C4-2B (cell line): ENCODE data around the gene KPNA1.
"Not testable (repeated sequence)": the region's sequence is repeated elsewhere in the genome, so short reads cannot be mapped to it uniquely, and the experiment has no call there.

Experiments used
- H3K27ac ChIP-seq: fragments of 450-650 bp; 2 replicates; pipeline ENCODE4 v1.5.1; 2017
- CTCF ChIP-seq: fragments of 450-650 bp; conservative IDR thresholded peaks from 2 replicates; pipeline ENCODE4 v1.5.1; 2017; ENCODE audit warnings: mild to moderate bottlenecking
- ZFX ChIP-seq: fragments of 450-650 bp; IDR thresholded peaks from 2 replicates; pipeline ENCODE4 v1.6.1; 2017

The KPNA1 gene

DNA sequence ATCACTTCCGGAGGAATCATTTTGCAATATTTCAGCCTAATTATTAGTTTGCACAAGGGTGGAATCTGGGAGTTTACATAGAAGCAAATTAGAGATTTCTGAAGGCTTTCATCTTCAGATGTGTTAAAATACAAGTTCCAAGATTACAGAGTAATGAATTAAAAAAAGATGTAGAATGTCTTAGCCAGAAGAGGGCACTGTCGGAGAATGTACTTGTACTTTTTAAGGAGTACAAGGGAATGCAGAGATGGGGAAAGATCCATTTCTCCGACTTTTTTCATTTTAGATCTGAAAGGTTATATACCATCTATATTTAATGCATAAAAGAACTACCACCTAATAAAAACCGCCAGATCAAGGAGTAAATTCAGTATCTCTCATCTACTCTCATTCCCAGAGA lies 55.7 kb downstream of the KPNA1 start:
- no peak overlapping the region for H3K27ac ChIP-seq
- peak; percentile 68 for TF ChIP-seq CTCF
- TF ChIP-seq ZFX, result no peak

GRCh38 chr3:122457706-122458105 lies 57.0 kb downstream of the KPNA1 start:
- no peak overlapping the region for H3K27ac ChIP-seq
- TF ChIP-seq ZFX, result no peak
- TF ChIP-seq CTCF, result no peak

DNA sequence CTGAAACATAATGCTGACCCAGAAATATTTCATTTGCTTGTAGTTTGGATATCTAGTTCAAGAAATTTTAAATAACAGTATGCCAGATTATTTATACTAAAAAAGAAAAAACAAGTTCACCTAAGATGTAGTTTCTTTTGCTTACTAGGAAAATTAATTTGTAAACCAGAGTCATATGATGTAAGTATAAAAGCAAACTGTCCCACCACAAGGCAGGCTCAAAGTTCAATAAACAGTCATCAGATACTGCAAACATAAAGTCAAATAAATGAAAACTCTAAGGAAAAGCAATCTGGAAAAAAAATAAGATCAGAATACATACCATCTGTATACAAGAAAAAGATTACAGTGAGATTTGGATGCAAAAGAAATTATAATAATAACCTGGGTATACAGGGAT lies 58.7 kb downstream of the KPNA1 start:
- no peak for TF ChIP-seq ZFX
- no peak for TF ChIP-seq CTCF
- H3K27ac ChIP-seq, result no peak overlapping the region

GRCh38 chr3:122451371-122451770 lies 63.4 kb downstream of the KPNA1 start:
- no peak for TF ChIP-seq CTCF
- TF ChIP-seq ZFX, result no peak
- H3K27ac ChIP-seq, result no peak overlapping the region

- H3K27ac ChIP-seq, result not testable (repeated sequence)
These were observed 66.5 kb downstream of the KPNA1 start for GRCh38 chr3:122448218-122448617.

DNA sequence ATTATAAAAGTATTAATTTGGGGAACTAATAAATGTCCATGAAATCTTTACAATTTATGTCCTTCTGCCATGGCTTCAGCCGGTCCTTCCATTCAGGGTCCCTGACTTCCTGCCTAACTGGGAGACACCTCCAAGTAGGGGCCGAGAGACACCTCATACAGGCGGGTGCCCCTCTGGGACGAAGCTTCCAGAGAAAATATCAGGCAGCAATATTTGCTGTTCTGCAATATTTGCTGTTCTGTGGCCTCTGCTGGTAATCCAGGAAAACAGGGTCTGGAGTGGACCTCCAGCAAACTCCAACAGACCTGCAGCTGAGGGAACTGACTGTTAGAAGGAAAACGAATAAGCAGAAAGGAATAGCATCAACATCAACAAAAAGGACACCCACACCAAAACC lies 70.2 kb downstream of the KPNA1 start:
- H3K27ac ChIP-seq, result peak overlapping the region; percentile 44

GRCh38 chr3:122443762-122444490 lies 70.8 kb downstream of the KPNA1 start:
- peak overlapping the region; percentile 44 for H3K27ac ChIP-seq

DNA sequence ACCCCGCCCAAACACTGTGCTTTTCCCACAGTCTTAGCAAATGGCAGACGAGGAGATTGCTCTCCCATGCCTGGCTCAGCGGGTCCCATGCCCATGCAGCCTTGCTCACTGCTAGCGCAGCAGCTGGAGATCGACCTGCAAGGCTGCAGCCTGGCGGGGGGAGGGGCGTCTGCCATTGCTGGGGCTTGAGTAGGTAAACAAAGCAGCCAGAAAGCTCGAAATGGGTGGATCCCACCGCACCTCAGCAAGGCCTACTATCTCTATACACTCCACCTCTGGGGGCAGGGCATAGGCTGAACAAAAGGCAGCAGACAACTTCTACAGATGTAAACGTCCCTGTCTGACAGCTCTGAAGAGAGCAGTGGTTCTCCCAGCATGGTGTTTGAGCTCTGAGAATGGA lies 71.6 kb downstream of the KPNA1 start:
- no peak for TF ChIP-seq ZFX
- no peak for TF ChIP-seq CTCF
- H3K27ac ChIP-seq, result peak overlapping the region; percentile 44

DNA sequence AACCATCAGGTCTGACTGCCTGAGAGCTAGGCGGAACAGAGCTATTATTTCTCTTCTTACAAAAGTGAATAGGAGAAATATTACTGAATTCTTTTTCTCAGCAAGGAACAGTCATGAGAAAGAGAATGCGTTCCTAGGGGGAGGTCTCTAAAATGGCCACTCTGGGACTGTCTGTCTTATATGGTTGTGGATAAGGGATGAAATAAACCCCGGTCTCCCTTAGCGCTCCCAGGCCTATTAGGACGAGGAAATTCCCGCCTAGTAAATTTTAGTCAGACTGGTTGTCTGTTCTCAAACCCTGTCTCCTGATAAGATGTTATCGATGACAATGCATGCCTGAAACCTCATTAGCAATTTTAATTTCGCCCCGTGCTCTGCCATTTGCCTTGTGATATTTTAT lies 78.8 kb downstream of the KPNA1 start:
- no peak overlapping the region for H3K27ac ChIP-seq
- TF ChIP-seq ZFX (no peak), CTCF (no peak)
